IMR-90 (cell line): ENCODE data around the gene PXN. TPM values are rescaled to one million over a fixed set of nuclear protein-coding genes. Genes with fewer than 3 reads are reported as not detected.

Source experiments
- ATAC-seq: fragments of 200-7000 bp; cut with Tn5 transposase; 2 replicates; pipeline ENCODE4 v1.9.1; 2020; ENCODE audit warnings: low read depth, mild to moderate bottlenecking, moderate library complexity
- BruUV-seq: library from RNA; stranded (reverse); fragments of 400-500 nt; replicated peaks from 2 replicates; lab custom pipeline; 2021; lab: Mats Ljungman, UMichigan
- CTCF ChIA-PET: fragments of 300-600 bp; formaldehyde crosslinking; extraction: SDS; loops from one replicate; lab custom pipeline; 2021; ENCODE audit warnings: antibody characterized with exemption; lab: Yijun Ruan, JAX
- POLR2A ChIA-PET: fragments of 300-600 bp; sonication (Branson Sonifier 250); formaldehyde crosslinking; loops from one replicate; lab custom pipeline; 2022; ENCODE audit warnings: antibody characterized with exemption; ENCODE audit not compliant: unreplicated experiment; lab: Charles Lee
- DNase-seq: peaks from one replicate; pipeline ENCODE4 v3.0.0; 2013
- H2AFZ ChIP-seq: replicated peaks from 2 replicates; pipeline ENCODE3; 2013; ENCODE audit warnings: low read length, mild to moderate bottlenecking; ENCODE audit not compliant: poor library complexity
- H2AK5ac ChIP-seq: 2 replicates; pipeline ENCODE4 v1.6.1; 2013; ENCODE audit warnings: low read depth, low read length, inconsistent platforms
- H2AK9ac ChIP-seq: replicated peaks from 2 replicates; pipeline ENCODE3; 2013; ENCODE audit warnings: mild to moderate bottlenecking, low read depth, low read length, moderate library complexity; ENCODE audit not compliant: poor library complexity
- H2BK120ac ChIP-seq: 2 replicates; pipeline ENCODE4 v1.6.1; 2013; ENCODE audit warnings: low read depth, low read length, inconsistent platforms
- H2BK15ac ChIP-seq: 3 replicates; pipeline ENCODE4 v1.6.1; 2013; ENCODE audit warnings: low read depth, low read length, inconsistent platforms
- H2BK20ac ChIP-seq: 2 replicates; pipeline ENCODE4 v1.6.1; 2013; ENCODE audit warnings: low read depth, mild to moderate bottlenecking, inconsistent platforms, low read length, moderate library complexity
- H2BK5ac ChIP-seq: 2 replicates; pipeline ENCODE4 v1.6.1; 2013; ENCODE audit warnings: mild to moderate bottlenecking, low read depth, low read length, inconsistent platforms; ENCODE audit not compliant: poor library complexity, severe bottlenecking
- H3K14ac ChIP-seq: replicated peaks from 2 replicates; pipeline ENCODE4 v1.6.1; 2013; ENCODE audit warnings: low read depth, low read length, inconsistent platforms
- H3K18ac ChIP-seq: 2 replicates; pipeline ENCODE4 v1.6.1; 2013; ENCODE audit warnings: low read depth, low read length, control low read depth
- H3K23ac ChIP-seq: 2 replicates; pipeline ENCODE4 v1.6.1; 2013; ENCODE audit warnings: low read depth, low read length, inconsistent platforms
- H3K27ac ChIP-seq: 2 replicates; pipeline ENCODE4 v1.5.1; 2013; ENCODE audit warnings: mild to moderate bottlenecking, control low read depth, low read length; ENCODE audit not compliant: insufficient read depth
- H3K27me3 ChIP-seq: 2 replicates; pipeline ENCODE4 v1.6.1; 2013; ENCODE audit warnings: low read length; ENCODE audit not compliant: control insufficient read depth, insufficient read depth
- H3K36me3 ChIP-seq: 2 replicates; pipeline ENCODE4 v1.6.1; 2013; ENCODE audit warnings: low read length, mixed read lengths; ENCODE audit not compliant: control insufficient read depth, insufficient read depth
- H3K4ac ChIP-seq: 2 replicates; pipeline ENCODE4 v1.6.1; 2013; ENCODE audit warnings: low read depth, low read length, inconsistent platforms
- H3K4me1 ChIP-seq: 2 replicates; pipeline ENCODE4 v1.6.1; 2013; ENCODE audit warnings: low read length, mixed read lengths; ENCODE audit not compliant: control insufficient read depth, insufficient read depth
- H3K4me2 ChIP-seq: 2 replicates; pipeline ENCODE4 v1.6.1; 2013; ENCODE audit warnings: low read depth, mild to moderate bottlenecking, control low read depth, low read length, moderate library complexity
- H3K4me3 ChIP-seq: 2 replicates; pipeline ENCODE4 v1.5.1; 2013; ENCODE audit warnings: low read depth, mild to moderate bottlenecking, control low read depth, low read length, moderate library complexity; ENCODE audit not compliant: insufficient read depth
- H3K56ac ChIP-seq: 2 replicates; pipeline ENCODE4 v1.6.1; 2013; ENCODE audit warnings: low read length, inconsistent platforms; ENCODE audit not compliant: insufficient read depth; ENCODE audit errors: extremely low read depth
- H3K79me1 ChIP-seq, 2 experiments: 2 replicates each; pipeline ENCODE4 v1.6.1; 2013; ENCODE audit warnings: low read length in 2 of 2, inconsistent platforms in 1 of 2, low read depth in 1 of 2
- H3K9ac ChIP-seq: 2 replicates; pipeline ENCODE4 v1.6.1; 2013; ENCODE audit warnings: low read depth, low read length, control low read depth
- H3K9me1 ChIP-seq: 2 replicates; pipeline ENCODE4 v1.6.1; 2013; ENCODE audit warnings: low read length, inconsistent platforms; ENCODE audit not compliant: insufficient read depth
- H3K9me3 ChIP-seq: 2 replicates; pipeline ENCODE4 v1.6.1; 2013; ENCODE audit warnings: low read length; ENCODE audit not compliant: control insufficient read depth, insufficient read depth
- H4K20me1 ChIP-seq: 2 replicates; pipeline ENCODE4 v1.6.1; 2013; ENCODE audit warnings: low read length, inconsistent platforms; ENCODE audit not compliant: insufficient read depth
- H4K5ac ChIP-seq: 2 replicates; pipeline ENCODE4 v1.6.1; 2013; ENCODE audit warnings: mild to moderate bottlenecking, low read depth, low read length, control low read depth
- H4K8ac ChIP-seq, 2 experiments: 2 replicates each; pipeline ENCODE4 v1.6.1; 2013; ENCODE audit warnings: low read depth in 2 of 2, low read length in 2 of 2, control low read depth in 1 of 2, inconsistent platforms in 1 of 2
- H4K91ac ChIP-seq: 2 replicates; pipeline ENCODE4 v1.6.1; 2013; ENCODE audit warnings: low read depth, low read length, inconsistent platforms; ENCODE audit not compliant: insufficient read depth
- CEBPB ChIP-seq: IDR thresholded peaks from 2 replicates; pipeline ENCODE4 v1.6.1; 2012; ENCODE audit warnings: low read depth, low read length, improper control_type of control experiment
- SMC3 ChIP-seq: fragments of 150-350 bp; IDR thresholded peaks from 2 replicates; pipeline ENCODE4 v1.6.1; 2016; ENCODE audit warnings: low read depth, mild to moderate bottlenecking, antibody characterized with exemption, low read length, moderate library complexity
- WGBS, 2 experiments: methylation state at CpG; one replicate each; pipeline versions ENCODE4 v1.1.5 to v1.1.7; 2013; ENCODE audit warnings: missing lambda C conversion rate in 2 of 2; ENCODE audit not compliant: insufficient read length in 1 of 2; ENCODE audit errors: extremely low coverage in 2 of 2; 5-methylcytosine and 5-hydroxymethylcytosine counted together
- dilution Hi-C: fragments of 300-500 bp; cut with HindIII; formaldehyde crosslinking; loops from one replicate; pipeline ENCODE4 v1.14.3; 2018; ENCODE audit warnings: low sequenced_read_pairs; ENCODE audit not compliant: unreplicated experiment
- in situ Hi-C: fragments of 300-500 bp; cut with MboI; formaldehyde crosslinking; loops from 3 replicates; pipeline ENCODE4 v1.14.3; 2019; ENCODE audit warnings: low sequenced_read_pairs, inconsistent platforms, mixed read lengths
- intact Hi-C: fragments of 100-400 bp; cut with micrococcal nuclease; formaldehyde crosslinking; loops from 2 replicates; pipeline ENCODE4 v1.10.0; 2022
- polyA plus RNA-seq, 3 experiments: library from polyadenylated mRNA; depleted of rRNA; stranded (reverse); fragments of >200 nt; gene quantifications; 2 replicates each; pipeline ENCODE4 v1.2.3, GENCODE V29; 2012; ENCODE audit warnings: low replicate concordance in 1 of 3
- total RNA-seq: library from RNA; depleted of rRNA; stranded (reverse); fragments of >200 nt; gene quantifications from 2 replicates; pipeline ENCODE4 v1.2.3, GENCODE V29; 2012

PXN gene
- total and polyA plus RNA-seq, 2 of the 4 experiments (the other 2 are of a cell fraction), result 46.6 to 134 TPM

GRCh38 chr12:120259418-120260202 lies 5.9 kb downstream of the PXN start:
- peaks cover 92% of the 10 kb centered on the region for H4K20me1 ChIP-seq
- ATAC-seq, result no peak

More at GRCh38 chr12:120259418-120260202, 5.9 kb downstream of the PXN start:
- Histone ChIP-seq H2BK15ac (no peak overlapping the region), H3K4me1 (peaks cover 40% of the 10 kb centered on the region), H3K4ac (peak overlapping the region; percentile 33), H2BK5ac (peak overlapping the region; percentile 35), H2AK9ac (peak overlapping the region; percentile 25), H3K18ac (no peak overlapping the region), H4K91ac (peak overlapping the region; percentile 25; the same call in 1 of the 2 replicates), H3K36me3 (peaks cover 13% of the 10 kb centered on the region), H2AK5ac (peak overlapping the region; percentile 66), H3K27me3 (no peaks in the 10 kb centered on the region), H3K56ac (no peak overlapping the region), H3K27ac (peak overlapping the region; percentile 10; the same call in 1 of the 2 replicates), H3K4me3 (no peak overlapping the region), H2BK20ac (0 out of 2 replicates have a peak overlapping the region, but pooled peaks have one; percentile 10), H4K5ac (no peak overlapping the region), H2BK120ac (no peak overlapping the region), H3K23ac (peak overlapping the region; percentile 53; the same call in 1 of the 2 replicates), H3K9ac (no peak overlapping the region), H2AFZ (no peak overlapping the region), H3K9me3 (no peaks in the 10 kb centered on the region), H3K9me1 (peaks cover 47% of the 10 kb centered on the region), H3K79me1 (peaks cover 0 to 62% of the 10 kb centered on the region in 2 experiments; a peak in 2 of 4 replicates), H3K14ac (peak overlapping the region; percentile 17; the same call in 1 of the 2 replicates), H3K4me2 (no peak overlapping the region), H4K8ac (no peak overlapping the region)
- no peak for TF ChIP-seq SMC3
- TF ChIP-seq CEBPB, result peak; percentile 43; the same call in 1 of the 2 replicates
- ChIA-PET CTCF (interaction anchor here (1.1 to 2.4 kb wide), 2 partner anchors 31 to 58 kb away, joined by 3 to 8 read pairs; no protein-coding TSS in a partner anchor), POLR2A (interaction anchor here (0.6 to 6.5 kb wide), 4 partner anchors 10 to 58 kb away, joined by 3 to 39 read pairs (median 9); no protein-coding TSS in a partner anchor)
- WGBS, 2 experiments, result 100% methylated on average over 2 of the region's 8 CpGs; no CpG with 5 or more reads in 1 of the 2 experiments
- BruUV-seq, result no TSS peak
- in situ Hi-C loops, result loop anchor here (5.0 kb wide), 1 partner anchor 32 kb away; no protein-coding TSS in a partner anchor
- intact Hi-C loops, result no loop called here
- dilution Hi-C loops, result no loop called here
- DNase-seq, result peak; percentile 38
